Activated CD4-positive, alpha-beta T cell treated with anti-CD3 and anti-CD28 coated beads, Interleukin-2, amount 50 U/mL, for 1 hour (primary cell): ENCODE results near the gene CTDNEP1.

Experiments
- DNase-seq: peaks from one replicate; pipeline ENCODE4 v3.0.0-alpha.2; 2020

Gene CTDNEP1

DNA sequence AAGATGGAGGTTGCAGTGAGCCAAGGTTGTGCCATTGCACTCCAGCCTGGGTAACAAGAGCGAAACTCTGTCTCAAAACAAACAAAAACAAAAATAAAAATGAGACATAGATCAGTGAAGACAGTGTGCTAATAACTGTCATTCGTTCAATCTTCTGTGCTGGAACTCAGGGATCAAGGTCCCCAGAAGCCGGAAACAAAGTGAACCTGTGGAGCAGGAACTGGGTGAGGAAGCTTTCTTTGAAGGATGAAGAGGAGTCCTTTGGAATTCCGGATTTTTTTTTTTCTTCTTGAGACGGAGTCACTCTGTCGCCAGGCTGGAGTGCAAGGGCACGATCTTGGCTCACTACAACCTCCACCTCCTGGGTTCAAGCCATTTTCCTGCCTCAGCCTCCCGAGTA, 27.9 kb upstream of the CTDNEP1 start:
- DNase-seq: no peak

DNA sequence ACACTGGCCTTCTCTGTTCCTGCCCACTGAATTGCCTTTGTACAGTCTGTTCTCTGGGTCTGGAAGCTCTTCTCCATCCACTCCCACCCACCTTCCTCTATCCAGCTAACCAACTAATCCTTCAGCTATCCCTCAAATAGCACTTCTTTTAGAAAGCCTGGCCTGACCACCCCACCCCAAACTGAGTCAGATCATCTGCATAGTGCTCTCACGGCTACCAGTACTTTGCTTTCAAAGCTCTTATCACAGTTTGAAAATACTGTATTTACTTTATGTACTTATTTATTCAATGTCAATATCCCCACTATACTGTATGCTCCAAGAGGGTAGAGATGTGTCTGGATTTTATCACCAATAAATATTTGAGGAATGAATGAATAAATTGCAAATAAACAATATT, 15.2 kb upstream of the CTDNEP1 start:
- DNase-seq: no peak

DNA sequence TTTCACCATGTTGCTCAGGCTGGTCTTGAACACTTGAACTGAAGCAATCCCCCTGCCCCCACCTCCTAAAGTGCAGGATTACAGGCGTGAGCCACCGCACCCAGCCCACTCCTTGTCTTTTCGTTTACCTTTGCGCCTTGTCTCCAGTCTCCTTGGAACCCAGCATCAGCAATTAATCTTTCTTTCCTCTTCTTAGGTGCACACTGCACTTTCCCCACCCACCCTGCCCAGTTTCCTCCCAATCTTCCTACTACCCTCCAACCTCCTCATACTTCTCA, 12.2 kb upstream of the CTDNEP1 start:
- DNase-seq: no peak

DNA sequence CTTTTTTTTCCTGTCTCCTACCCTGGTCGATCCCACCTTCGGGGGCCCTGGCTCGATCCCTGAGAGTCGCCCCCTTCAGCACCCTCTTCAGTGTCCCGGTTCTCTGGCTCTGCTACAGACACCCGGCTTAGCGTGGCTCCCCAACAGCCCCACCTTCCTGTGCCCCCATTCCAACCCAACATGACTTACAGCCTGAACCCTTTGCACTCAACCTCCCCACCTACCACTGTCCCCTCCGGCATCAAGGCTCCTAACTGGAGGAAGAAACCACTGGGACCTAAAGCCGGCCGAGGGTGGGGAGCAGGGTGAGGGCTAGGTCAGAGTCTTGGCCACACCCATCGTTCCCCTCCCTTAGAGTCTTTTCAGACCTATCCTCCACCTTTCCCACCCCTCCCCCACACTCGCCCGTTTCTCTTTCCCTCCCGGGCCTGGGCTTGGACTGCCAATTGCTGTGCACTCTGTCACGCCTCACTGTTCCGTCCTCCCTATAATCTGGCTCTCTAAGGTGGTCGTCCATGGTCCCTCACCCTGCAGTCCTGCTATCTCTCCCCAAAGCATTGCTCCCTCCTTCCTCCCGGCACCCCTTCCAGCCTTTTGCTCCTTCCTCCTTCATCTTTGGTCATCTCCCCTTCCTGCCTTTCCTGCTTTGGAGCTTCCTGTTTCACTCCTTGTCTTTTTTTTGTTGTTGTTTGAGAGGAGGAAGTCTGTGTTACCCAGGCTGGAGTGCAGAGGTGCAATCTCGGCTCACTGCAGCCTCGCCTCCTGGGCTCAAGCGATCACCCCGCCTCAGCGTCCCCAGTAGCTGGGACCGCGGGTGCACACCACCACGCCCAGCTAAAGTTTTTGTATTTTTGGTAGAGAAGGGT, 11.6 kb upstream of the CTDNEP1 start:
- no peak for DNase-seq

DNA sequence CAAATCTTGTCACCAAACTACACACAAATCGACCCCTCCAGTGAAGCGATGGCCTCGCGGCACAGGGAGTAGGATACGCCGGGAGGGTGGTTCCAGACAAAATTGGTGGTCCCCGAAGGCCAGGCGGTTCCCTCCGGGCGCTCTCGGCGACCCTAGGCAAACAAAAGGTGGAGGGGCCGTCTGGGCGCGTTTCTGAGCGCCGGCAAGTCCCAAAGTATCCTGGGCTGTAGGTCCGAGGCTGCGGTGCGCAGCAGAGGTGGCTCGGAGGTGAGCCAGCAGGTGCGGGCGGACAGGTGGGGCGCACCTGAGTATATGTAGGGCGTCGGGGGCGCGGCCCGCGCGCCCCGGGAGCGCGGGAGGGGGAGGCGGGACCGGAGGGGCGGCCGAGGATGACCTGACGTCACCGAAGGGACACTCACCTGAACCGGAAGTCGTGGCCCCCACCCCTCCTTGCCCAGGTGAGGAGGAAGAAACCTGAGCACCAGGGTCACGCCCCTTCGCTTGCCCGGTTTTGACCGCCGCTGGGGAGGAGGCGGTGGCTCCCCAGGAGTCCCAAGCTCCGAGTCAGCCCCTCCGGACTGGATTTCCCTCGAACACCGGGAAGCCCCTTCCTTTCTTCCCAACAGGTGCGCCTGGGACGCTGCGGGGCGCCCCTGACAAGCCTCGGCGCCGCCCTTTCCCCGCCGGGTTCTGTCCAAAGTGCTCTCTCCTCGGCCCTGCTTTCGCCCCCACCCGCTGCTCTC, 10.8 kb upstream of the CTDNEP1 start, which contains the start of gene CLDN7:
TSS of gene CLDN7 (minus strand) at position 287 of the 743 bp plus-strand sequence. CDS start 435 bp downstream, outside the sequence.
- no peak for DNase-seq

DNA sequence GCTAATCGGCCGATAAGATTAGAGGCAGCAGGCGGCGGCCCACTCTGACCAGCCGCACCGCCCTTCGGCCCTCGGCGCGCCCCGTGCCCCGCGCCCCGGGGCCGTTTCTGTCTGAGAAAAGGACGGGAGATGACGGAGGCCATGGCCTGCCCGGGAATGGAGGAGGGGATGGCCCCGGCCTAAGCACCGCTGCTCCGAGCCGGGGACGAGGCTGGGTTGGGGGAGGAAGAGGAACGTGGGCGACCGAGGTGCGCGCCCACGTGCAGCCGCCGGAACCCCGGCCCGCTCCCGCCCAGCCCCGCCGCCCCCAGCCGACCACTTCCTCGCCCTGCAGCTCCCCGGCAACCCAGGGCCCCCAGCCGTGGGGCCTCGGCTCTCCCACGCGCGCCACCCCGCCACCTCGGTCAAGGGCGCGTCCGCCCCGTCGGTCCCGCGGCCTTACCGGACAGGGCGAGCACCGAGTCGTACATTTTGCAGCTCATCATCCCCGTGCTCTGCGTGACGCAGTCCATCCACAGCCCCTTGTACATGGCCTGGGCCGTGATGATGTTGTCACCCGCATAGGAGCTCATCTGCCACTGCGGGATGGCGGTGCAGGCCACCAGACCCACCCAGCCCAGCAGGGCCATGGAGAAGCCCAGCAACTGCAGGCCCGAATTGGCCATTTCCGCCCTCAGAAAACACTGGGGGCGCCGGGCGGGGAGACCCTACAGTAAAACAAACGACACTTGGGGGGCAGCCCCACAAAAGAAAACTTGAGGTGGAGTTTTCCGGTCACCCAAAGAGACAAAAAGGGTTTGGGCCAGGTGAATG, 10.1 kb upstream of the CTDNEP1 start:
- DNase-seq: peak; percentile 13

DNA sequence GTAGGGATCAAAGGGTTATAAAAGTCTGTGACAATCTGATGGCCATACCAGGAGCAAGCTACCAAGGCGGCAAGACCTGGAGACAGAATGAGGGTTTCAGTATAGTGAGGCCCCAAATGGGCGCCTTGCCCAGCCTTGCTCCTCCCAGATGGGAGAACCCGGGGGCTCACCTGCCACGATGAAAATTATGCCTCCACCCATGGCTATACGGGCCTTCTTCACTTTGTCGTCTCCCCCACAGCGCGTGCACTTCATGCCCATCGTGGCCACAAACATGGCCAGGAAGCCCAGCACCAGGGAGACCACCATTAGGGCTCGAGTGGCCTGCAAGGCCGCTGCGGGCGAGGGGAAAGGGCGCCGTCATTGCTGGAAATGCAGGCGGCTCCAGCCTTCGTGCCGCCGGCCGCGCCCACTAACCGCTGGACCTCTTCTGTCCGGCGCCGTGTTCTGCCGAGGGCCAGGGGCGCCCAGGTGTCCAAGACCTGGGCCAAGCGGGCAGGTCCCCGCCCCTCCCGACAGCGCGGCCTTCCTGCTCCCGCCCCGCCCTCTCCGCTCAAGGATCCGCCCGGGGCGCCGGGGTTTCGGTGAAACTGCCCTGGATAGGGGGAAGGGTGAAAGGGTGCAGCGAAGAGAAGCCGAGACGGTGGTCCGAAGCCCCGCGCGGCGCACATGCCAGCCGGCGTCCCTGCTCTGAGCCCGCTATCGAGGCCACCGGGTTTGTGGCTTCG, 9.3 kb upstream of the CTDNEP1 start:
- peak; percentile 20 for DNase-seq

DNA sequence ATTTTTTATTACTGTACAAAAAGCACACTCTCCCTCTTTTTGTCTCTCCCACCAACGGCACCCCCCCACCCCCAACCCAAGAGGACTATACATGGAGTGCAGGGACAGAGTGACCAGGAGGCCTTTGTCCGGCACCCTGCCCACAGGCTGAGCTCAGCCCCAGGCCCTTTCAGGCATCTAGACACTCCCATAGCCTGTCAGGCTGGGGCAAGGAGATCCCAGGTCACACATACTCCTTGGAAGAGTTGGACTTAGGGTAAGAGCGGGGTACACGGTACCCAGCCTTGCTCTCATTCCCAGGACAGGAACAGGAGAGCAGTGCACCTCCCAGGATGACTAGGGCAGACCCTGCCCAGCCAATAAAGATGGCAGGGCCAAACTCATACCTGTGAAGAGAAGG, 8.6 kb upstream of the CTDNEP1 start:
- DNase-seq: no peak

DNA sequence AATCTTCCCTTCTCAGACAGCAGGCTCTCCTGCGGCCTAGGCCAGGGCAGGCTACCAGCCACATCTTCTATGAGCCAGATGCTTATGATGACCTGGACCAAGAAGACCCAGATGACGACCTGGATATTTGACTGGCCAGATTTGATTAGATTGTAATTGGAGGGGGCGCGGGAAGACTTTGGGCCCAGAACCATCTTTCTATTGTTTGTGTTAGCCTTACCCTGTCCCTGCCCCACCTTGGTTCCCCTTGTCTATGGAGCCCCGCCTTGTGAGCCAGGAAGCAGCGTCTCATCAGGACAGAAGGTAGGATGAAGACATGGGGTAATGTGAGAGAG, 8.0 kb upstream of the CTDNEP1 start:
- DNase-seq: no peak

DNA sequence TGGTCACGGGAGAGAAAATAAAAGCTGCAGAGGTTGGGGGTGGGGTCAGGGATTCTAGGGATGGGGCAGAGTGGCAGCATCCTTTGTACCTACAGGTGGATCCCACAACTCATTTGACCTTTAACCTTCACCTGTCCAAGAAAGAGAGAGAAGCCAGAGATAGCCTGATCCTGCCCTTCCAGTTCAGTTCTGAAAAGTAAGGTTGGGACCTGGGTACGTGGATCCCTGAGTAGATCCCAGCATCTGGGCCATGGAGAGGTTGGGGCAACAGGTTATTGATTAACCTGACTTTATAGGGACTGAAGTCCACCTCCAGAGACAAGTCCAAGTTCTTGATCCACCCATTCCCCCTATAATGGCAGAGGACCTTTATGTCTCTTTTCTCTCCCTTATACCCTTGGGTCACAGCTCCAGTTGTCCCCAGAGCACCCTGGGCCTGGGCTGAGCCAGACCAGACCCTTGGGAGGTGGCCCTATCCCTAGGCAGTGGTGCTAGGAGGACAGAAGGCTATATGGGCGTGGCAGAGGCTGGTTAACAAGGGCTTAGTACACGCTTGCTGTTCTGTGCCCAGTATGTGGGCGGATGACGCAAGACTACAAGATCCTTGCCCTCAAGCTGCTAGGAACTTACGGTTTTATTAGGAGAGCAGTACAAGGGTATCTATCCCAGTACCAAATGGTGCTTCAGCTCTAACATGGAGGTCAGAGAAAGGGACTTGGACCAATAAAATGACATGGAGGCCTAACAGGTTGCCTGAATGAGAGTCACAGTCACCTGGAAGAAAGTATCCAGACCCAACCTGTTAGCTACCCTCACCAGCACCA, 7.4 kb upstream of the CTDNEP1 start:
- no peak for DNase-seq

DNA sequence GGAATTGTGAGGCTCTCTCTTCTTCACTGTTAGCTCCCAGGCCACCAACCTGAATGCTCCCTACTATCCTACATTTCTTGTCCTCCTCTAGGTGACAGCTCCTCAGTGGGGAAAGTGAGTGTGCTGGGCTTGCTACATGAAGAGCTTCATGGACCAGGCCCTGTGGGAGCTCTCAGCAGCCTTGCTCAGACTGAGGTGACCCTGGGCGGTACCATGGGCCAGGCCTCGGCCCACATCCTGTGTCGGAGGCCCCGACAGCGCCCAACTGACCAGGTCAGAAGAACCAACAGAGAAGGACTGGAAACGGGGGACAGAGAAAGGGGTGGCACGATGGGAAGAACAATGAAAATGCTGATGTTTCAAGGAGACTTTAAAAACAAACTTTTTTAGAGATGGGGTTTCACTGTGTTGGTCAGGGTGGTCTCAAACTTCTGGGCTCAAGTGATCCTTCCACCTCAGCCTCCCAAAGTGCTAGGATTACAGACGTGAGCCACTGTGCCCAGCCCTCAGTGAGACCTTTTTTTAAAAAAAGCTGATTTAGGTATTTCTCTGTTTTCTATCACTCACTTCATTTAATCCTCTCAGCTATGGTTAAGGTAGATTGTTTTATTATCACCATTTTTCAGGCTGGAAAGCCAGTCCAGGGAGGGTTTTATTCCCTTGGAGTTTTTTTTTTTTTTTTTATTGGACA, 5.4 kb upstream of the CTDNEP1 start:
- no peak for DNase-seq

DNA sequence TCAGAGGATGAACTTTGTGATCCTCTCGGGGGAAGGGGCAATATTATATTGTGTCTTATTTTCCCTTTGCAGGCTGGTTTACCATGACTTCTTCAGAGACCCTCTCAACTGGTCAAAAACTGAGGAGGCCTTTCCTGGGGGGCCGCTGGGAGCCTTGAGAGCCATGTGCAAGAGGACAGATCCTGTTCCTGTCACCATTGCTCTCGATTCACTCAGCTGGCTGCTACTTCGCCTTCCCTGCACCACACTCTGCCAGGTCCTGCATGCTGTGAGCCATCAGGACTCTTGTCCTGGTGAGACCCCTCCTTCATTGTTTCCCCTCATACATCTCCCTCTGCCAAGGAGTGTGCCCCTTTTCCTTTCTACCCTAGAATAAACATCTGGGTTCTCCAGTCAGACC, 3.0 kb upstream of the CTDNEP1 start:
- DNase-seq: no peak

DNA sequence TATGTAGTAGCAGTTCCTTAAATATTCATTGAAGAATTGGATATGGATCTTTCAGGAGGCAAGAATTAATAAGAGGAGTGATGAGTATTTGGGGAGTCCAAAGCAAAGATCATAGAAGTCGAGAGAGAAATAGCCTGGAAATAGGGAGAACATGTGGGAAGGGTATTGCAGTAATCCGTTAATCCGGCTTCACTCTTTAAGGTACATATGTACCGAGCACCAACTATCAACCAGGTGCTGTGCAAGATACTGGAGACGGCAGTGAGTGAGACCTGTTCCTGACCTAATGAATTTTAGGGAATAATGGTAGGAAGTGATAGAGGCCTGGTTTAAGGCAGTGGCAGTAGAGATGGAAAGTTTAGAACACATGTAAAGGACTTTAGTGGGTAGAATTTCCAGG, 1.5 kb upstream of the CTDNEP1 start:
- DNase-seq: no peak

DNA sequence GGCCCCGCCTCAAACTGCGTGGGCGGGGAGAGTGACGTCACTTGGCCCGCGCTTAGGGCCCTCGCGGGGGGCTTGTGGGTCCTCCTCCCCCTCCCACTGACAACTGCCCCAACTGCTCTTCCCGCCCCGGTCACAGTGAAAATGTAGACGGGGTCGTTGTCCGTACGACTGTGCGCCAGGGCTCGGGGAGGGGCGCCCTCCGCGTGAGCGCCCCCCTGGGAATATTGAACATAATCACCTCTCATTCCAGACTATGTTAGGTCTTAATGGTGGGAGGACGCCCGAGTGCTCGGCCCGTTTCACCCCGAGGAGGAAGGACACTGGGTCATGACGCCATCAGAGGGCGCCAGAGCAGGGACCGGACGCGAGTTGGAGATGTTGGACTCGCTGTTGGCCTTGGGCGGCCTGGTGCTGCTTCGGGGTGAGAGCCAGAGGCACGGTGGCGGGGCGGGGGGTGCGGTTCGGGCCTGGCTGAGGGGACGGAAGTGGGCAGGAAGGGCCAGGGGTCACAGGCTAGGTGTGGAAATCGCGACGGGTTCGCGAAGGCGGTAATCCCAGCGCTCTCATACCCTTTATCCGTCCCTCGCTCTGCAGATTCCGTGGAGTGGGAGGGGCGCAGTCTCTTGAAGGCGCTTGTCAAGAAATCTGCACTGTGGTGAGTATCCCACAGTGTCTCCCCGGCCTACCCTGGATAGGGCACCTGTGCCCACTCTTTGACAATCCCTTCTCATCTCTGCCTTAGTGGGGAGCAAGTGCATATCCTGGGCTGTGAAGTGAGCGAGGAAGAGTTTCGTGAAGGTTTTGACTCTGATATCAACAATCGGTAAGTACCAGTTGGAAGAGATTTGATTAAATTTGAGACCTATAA, 876 bp upstream of the CTDNEP1 start, which contains the start of gene ELP5:
TSS of gene ELP5 (plus strand) at position 40 of the 868 bp plus-strand sequence. CDS start at position 376, 336 bp downstream.
- DNase-seq: peak; percentile 84

DNA sequence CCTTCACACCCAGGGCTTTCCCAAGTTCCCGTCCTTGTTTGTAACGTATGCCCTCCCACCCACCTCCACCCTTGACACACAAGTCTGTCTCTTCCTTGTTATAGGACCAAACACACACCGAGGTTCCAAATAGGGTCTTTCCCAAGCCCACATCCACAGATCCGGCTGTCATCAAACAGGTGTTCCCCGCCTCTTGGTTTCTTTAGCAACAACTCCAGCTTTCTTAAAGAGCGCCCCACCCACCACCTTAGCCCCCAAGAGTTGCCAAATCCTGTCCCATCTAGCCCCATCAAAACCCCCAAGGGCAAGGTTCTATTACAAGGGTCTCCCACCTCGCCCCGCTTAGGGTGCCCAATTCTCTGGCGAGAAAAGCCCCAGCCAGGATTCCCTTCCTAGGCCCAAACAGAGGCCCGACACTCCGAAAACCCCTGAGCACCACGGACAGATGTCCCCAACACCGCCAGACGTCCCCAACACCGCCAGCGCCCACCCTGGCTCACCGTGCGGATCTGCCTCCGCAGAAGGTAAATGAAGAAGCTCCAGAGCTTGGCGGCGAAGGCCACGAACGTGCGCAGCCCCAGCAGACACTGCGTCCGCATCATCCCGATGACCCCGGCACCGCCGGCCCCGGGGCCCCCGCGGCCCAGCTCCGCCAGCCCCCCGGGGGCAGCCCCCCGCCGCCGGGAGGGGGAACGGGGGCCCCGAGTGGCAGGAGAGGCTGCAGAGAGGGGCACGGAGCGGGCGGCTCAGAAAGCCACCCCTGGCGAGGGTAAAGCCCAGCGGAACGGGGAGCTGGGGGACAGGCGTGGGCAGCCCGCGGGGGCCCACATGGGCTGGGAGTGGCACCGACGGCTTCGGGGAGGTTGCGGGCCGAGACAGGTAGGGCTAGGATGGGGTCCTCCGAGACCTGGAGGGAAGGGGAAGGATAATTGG, 573 bp downstream of the CTDNEP1 start:
- DNase-seq: no peak

DNA sequence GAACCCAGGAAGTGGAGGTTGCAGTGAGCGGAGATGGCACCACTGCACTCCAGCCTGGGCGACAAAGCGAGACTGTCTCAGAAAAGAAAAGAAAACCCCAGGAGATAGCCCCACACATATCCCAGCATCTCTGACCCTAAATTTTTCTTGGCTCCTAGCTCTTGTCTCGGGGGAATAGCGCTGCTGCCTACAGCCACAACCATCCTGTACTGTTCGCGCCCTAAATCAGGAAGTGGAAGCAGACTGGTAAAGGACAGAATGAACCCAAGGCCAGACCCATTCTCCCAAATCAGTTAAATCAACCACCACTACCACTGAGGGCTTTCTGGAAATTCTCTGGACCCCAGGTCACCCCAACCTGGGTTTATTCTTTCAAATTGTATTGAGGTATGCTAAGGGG, 1.7 kb downstream of the CTDNEP1 start:
- no peak for DNase-seq

DNA sequence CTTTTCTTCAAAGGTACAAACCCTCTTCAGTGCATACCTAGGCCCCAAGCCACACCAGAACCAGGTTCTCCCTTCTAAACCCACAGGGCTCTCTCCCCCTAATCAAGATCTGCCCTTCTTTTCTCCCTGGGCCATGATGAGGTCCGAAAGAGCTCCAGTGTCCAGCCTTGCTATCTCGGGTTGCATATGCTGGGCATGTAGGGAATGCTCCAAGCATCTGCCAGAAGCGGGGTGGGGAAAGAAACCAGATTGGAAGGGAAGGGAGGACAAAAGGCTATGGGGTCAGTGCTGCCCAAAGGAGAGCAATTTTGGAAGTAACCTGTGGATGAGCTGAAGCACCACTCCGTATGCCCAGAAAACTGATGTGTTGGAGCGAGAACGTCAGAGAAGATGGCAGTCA, 2.3 kb downstream of the CTDNEP1 start:
- DNase-seq: no peak

DNA sequence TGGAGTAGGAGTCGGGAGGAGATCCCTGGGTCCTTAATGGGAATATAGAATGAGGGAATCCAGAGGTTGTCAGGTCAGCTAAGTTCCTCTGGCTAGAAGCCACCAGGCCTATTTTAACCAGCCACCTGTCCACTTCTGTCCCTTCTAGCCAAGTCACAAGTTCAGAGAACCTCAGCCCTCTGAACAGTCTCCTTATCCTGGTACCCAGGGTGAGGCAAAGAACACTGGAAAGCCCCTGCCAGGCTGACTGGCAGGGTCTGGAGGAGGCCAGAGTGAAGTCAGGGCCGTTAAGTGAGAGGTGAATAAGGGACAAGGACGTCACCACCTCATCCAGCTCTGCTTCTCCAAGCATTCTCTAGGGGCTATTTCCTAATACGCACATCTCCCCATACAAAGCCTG, 2.7 kb downstream of the CTDNEP1 start:
- no peak for DNase-seq

DNA sequence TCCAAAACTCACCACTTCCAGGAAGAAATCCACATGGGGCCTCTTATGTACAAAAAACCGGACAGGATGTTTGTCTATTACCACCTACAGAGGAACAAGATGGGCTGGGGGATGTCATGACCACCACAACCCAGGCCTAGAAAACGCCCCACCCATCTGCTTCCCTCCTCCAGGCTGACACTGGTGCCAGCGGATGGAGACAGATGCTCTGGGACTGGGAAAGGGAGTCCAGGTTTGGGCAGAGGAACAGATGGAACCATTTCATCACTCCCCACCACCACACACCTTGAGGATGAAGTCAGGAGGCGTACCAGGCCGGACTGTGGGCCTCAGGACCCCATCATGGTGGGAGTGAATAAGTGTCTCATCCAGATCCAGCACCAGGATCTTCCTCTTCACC, 4.8 kb downstream of the CTDNEP1 start:
- no peak for DNase-seq
